ENCODE data around the gene BRAF.
A peak's percentile ranks its signal among the peaks of the same experiment; 100 is the strongest.
"Not testable (repeated sequence)": the region's sequence is repeated elsewhere in the genome, so short reads cannot be mapped to it uniquely, and the experiment has no call there.

Gene BRAF

DNA sequence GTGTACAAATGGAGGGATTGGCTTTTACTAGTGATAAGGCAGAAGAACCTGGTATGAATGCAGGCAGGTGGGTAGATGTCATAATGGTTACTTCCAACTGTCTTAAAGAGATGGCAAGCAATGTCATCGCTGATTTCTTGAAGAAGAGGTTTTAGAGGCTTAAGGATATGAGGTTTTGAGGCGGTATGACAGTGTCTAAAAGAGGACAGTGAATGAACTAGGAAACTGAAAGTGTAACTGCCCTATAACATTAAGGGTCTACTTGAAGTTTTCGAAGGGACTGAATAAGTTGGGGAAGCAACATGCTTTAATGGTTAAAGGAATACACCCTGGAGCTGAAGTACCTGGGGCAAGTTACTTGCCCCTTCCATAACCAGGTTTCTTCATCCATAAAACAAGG, 157.3 kb downstream of the BRAF start:
- no peak for DNase-seq

DNA sequence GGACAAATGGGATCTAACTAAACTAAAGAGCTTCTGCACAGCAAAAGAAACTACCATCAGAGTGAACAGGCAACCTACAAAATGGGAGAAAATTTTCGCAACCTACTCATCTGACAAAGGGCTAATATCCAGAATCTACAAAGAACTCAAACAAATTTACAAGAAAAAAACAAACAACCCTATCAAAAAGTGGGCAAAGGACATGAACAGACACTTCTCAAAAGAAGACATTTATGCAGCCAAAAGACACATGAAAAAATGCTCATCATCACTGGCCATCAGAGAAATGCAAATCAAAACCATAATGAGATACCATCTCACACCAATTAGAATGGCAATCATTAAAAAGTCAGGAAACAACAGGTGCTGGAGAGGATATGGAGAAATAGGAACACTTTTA, 159.3 kb downstream of the BRAF start:
- not testable (repeated sequence) for DNase-seq

DNA sequence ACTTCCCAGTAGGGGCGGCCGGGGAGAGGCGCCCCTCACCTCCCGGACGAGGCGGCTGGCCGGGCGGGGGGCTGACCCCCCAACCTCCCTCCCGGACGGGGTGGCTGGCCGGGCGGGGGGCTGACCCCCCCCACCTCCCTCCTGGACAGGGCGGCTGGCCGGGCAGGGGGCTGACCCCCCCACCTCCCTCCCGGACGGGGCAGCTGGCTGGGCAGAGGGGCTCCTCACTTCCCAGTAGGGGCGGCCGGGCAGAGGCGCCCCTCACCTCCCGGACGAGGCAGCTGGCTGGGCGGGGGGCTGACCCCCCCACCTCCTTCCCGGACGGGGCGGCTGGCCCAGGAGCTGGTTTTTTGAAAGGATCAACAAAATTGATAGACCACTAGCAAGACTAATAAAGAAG, 161.6 kb downstream of the BRAF start:
- DNase-seq: not testable (repeated sequence)

DNA sequence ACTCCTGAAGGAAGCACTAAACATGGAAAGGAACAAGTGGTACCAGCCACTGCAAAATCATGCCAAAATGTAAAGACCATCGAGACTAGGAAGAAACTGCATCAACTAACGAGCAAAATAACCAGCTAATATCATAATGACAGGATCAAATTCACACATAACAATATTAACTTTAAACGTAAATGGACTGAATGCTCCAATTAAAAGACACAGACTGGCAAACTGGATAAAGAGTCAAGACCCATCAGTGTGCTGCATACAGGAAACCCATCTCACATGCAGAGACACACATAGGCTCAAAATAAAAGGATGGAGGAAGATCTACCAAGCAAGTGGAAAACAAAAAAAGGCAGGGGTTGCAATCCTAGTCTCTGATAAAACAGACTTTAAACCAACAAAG, 163.4 kb downstream of the BRAF start:
- not testable (repeated sequence) for DNase-seq

DNA sequence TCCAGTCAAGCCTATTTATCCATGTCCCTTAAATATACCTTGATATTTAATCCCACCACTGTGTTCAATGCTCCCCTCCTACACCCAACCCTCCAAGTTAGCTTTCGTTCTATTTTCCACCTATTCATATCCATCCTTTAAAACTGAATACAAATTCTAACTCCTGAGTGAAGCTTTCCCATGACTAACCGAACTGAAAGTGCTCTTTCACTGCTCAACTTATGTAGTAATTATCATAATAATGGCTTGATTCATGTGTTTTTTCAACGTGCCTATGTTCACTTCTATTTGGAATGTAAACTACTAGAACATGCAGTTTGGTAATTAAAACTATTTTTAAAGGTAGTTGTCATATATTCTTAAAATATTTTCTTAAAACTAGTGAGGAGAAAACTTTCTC, 170.2 kb downstream of the BRAF start:
- DNase-seq: no peak

DNA sequence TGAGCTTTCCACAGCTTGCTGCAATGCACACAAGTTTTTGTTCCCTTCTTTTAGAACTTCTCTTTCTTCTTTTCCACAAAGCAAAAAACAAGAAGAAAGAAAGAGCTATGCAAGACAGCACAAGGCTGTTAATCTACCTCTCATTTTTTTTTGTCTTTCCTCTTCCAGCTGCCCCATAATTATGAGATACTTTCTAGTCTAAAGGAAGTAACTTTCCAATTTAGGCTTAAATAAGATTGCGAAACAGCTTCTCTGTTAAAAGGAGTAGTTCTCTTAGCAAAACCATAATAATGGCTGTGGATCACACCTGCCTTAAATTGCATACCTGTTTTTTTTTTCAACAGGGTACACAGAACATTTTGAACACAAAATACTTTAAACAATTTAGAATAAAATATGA, 172.2 kb downstream of the BRAF start:
- no peak for DNase-seq

DNA sequence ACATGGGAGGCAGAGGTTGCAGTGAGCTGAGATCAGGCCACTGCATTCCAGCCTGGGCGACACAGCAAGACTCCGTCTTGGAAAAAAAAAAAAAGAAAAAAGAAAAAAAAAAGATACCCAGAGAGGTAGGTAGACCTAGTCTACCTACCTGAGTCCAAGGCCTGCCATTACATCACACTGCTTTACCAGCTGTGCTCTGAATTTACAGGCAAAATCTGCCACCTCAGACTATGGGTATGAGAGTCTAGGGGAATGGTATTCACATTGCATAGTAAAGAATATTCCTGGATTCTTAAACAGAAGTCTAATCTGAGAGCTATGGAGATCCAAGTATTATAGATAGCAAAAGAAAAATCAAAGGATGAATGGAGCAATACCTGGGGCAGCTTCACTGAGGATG, 178.0 kb downstream of the BRAF start:
- no peak for DNase-seq

DNA sequence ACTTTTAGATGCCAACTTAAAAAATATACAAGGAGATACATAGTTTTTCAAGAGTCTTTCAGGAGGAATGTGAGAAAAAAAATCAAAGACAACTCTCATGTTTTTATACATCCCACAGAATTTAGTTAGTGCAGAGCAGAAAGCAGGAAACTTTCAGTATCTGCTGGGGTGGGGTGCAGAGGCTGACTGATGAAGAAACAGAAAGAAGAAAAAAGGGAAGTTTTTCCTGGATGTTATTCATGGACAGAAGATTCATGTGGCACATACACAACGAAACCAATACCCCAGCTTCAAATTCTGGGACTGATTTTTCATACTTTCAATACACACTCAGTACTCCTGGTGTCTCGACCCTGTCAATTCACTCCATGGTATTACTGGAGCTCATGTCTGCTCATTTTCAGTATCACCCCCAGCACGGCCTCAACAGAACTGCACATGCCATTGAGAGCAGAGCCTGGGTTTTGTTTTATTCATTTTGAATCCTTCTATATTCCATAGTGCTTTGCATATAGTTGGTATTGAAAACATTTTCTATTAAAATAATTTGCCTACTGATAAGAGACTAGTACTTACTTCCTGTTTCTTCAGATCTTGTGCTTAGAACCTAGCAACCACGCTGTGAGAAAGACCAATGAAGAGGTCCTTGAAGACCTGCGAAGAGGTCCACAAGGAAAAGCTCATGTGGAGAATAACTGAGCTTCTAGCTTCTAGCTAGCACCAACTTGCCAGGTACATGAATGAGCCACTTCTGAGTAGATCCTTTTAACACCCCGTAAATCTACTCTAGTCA, 179.3 kb downstream of the BRAF start:
- DNase-seq: no peak

DNA sequence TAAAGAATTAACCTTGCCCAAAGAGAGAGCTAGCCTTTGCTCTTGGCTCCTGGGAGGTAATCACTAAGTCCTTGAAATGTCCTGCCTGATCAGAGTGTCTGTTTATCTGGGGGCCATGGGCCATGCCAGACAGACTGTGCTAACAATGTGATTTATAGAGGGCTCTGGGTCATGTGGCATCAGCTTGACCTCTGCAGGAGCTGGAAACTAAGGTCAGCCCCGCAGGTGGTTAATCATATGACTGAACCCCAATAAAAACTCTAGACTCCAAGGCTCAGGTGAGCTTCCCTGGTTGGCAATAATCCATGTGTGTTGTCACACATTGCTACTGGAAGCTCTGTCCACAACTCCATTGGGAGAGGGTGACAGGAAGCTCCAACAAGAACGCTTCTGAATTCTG, 180.7 kb downstream of the BRAF start:
- DNase-seq: no peak

DNA sequence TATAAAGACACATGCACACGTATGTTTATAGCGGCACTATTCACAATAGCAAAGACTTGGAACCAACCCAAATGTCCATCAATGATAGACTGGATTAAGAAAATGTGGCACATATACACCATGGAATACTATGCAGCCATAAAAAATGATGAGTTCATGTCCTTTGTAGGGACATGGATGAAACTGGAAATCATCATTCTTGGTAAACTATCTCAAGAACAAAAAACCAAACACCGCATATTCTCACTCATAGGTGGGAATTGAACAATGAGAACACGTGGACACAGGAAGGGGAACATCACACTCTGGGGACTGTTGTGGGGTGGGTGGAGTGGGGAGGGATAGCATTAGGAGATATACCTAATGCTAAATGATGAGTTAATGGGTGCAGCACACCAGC, 181.5 kb downstream of the BRAF start:
- not testable (repeated sequence) for DNase-seq

DNA sequence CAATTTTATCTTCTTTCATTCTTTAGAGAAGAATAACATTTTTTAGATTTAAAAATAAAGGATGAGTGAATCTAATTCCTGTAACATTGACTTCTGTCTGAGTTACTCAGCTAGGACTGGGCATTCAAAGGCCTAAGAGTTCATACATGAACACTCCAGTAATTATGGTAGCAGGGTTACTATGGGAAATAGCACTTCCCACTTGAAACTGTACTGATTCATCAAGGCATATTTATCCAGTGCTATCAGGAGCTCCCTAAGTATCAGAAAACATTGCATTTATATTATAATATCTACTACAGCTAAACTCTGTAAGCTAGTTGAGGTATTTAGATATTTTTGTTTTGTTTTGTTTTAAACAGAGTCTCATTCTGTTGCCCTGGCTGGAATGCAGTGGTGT, 186.4 kb downstream of the BRAF start:
- DNase-seq: no peak

DNA sequence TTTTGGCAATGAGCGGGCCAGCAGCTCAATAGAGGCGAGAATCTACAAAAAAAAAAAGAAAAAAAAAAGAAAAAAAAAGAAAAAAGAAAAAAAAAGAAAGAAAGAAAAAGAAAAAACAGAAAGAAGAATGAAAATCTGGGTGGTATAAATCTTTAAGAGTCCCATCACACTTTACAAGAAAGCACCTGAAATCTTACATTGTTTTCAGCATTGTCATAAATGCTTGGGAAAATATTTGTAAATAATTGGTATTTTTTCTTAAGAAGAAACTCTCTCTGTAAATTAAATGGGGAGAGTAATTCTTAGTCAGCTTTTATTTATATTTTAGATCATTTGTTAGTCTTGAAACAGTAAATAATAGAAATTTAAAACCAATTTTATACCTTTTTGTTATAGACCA, 190.0 kb downstream of the BRAF start:
- no peak for DNase-seq

DNA sequence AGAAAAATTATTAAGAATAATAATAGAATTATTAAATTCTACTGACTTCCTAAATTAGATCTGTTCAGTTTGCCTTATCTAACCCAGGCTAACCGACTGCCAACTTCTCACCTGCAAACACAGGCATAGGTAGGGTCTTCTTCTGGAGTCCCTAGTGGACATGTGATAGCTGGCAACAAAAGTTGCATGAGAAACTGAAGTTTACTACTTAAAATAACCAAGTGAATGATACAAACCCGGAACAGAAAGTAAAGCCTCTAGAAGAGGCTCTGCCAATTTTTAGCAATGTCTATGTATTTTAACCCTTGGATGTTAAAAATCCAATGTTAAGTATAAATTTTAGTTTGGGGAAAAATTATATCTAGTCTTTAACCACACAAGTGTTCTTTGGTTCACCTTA, 190.6 kb downstream of the BRAF start:
- DNase-seq: no peak

DNA sequence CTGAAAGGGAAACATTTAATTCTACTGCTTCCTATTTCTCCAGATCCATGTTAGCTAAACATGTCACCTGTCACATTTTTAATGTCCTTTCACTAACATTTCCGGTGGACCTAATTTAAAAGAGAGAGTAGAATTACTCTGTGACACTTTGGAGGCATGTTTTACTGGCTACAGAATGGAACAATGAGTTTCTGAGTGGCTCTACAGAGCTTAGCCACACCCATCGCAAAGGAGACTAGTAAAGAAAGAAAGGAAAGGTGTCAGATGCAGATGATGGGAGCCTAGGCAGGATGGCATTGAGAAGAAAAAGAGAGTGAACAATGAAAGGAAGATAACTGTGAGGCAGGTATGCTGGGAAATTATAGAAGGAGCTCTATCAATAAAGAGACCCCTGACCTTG, 192.3 kb downstream of the BRAF start:
- DNase-seq: peak; percentile 40

DNA sequence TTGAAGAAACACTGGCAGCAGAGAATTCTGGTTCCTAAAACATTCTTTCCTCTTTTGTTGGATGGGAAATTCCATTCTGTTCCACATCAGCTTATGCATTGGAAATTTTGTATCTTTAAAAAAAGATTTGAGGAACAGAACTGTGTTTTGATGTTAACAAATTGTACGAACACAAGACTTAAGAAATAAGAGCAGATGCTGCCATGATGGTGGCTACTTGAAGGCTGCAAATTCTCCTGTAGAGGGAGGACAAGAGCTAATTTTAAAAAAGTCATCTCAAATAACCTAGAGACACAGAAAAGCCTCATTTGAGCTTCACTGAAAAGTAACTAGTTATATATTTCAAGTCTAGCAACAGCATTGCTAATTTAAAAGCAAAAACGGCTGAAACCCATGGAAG, 198.4 kb downstream of the BRAF start:
- no peak for DNase-seq

DNA sequence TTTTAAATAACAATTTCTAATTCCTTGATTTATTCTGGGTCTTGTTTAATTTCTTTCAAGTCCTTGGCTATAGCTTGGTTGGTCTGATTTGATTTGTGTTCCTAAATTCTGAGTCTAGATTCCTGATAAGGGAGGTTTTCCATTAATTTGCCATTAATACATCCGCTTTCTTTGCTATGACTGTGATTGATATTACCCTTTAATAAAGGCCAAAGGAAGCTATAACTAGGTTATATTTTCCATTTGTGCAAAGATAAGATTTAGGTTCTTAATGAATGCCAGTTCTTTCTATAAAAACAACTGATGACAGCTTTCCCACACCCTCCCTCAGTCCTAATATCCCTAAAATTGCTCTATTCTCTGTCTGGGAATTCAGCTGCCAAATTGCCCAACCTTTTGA, 200.0 kb downstream of the BRAF start:
- DNase-seq: no peak

DNA sequence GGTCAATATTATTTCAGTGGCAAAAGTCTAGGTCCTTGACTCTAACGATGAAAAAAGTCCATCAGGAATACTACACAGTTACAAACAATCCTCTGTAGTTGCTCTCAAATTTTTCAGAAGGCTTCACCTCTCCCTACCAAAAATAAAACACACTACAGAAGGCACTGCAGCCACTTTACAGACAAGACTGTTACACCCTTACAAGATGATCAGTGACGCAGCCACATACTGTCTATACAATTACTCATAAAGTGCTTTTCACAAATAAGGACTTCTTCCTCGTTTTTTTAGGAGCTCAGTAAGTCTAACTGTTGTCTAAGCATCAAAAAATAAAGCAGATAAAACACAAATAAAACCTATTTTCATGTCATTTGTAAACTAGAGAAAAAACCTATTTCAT, 201.2 kb downstream of the BRAF start:
- no peak for DNase-seq

DNA sequence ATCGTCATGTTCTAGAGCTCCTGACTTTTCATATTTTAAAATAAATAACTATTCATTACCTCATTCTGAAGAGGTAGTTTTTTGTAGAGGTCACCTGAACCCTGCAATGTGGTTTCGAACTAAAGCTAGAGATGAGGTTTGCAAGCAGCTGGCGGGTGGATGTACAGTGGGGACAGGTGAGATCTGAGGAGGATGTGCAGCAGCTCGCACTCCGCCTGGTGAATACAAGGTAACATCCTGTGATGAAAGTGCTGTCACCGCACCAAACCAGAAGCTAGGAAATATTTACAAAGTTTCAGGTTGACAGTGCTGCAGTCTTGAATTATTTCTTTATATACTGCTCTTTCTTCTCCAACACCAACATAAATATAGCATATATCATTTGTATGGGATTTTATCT, 201.7 kb downstream of the BRAF start:
- no peak for DNase-seq

DNA sequence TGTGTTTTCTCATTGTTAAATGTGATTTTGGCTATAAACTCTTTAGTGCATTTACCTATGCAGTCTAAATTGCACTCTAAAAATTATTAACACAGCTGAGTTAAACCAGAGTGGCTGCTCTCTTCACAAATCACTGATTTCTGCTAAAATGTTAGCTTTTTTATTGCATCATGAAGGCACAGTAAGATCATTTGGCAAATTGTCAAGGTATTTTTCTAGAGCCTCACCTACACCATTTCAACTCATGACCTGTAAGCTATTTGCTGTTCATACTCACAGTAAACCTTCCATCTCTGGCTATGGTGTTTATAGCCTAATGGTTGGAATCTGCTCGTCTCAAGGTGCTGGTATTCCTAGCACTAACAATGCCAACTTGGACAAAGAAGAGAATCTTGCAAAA, 202.5 kb downstream of the BRAF start:
- no peak for DNase-seq

DNA sequence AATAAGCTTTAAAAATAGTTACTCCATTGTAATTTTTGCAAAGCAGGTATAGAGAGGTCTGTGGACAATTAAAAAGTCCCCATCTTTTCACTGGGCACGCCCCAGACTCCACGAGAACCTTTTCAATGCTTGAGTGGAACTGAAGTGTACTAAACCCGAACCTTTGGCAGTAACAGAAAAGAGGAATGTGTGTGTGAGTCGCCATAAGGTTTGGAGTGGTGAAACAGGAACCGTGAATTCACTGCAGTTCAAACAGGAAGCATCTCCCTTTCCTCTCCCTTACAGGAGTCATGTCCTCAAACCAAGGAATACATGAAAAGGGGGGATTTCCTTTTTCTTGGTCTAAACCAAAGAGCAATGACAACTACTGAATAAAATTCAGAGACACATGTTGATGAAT, 205.0 kb downstream of the BRAF start:
- no peak for DNase-seq

DNA sequence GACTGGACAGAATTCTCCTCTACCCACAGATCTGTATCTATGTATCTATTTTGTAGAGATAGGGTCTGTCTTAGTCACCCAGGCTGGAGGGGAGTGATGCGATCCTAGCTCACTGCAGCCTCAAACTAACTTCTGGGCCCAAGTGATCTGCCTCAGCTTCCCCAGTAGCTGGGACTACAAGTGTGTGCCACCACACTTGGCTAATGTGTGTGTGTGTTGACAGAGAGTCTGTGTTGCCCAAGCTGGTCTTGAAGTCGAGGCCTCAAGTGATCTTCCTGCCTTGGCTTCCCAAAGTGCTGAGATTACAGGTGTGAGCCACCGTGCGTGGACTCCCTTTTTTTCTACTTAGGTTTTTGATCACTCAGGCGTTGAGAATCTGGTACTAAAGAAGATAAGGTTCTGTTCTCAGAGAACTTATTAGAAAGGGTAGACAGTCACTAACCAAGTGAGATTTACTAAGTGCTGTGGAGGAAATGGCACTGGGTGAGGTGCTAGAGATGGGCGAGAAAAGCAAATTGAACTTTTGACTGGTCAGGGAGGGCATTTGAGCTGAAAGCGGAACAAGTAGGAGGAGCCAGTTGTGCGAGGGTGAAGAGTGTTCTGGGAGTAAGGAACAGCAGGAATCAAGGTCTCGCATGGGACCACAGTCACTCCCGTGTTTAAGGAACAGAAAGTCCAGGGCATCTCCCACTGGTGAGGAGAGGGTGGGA, 210.2 kb downstream of the BRAF start:
- no peak for DNase-seq

DNA sequence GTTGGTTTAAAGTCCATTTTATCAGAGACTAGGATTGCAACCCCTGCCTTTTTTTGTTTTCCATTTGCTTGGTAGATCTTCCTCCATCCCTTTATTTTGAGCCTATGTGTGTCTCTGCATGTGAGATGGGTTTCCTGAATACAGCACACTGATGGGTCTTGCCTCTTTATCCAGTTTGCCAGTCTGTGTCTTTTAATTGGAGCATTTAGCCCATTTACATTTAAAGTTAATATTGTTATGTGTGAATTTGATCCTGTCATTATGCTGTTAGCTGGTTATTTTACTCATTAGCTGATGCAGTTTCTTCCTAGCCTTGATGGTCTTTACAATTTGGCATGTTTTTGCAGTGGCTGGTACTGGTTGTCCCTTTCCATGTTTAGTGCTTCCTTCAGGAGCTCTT, 212.3 kb downstream of the BRAF start:
- DNase-seq: not testable (repeated sequence)

DNA sequence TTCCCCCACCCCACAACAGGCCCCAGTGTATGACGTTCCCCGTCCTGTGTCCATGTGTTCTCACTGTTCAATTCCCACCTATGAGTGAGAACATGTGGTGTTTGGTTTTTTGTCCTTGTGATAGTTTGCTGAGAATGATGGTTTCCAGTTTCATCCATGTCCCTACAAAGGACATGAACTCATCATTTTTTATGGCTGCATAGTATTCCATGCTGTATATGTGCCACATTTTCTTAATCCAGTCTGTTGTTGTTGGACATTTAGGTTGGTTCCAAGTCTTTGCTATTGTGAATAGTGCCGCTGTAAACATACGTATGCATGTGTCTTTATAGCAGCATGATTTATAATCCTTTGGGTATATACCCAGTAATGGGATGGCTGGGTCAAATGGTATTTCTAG, 216.0 kb downstream of the BRAF start:
- not testable (repeated sequence) for DNase-seq

DNA sequence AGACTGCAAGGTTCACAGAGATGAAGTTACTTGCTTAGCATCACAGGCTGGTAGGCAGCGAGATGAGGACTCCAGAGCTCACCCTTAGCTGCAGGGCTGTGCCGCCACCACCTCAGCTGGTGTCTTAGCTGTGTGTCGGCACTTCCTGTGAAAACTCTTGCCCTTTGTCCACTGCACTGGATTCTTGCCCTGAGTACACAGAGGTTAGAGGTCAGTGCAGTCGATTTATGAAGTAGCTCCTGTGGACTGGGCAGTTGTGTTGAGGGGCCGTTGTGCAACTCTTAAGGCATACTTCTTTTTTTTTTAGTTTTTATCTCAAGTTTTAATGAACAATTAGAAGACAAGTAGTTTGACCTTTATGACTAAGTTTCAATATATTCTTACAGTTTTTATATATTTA, 217.6 kb downstream of the BRAF start:
- no peak for DNase-seq

DNA sequence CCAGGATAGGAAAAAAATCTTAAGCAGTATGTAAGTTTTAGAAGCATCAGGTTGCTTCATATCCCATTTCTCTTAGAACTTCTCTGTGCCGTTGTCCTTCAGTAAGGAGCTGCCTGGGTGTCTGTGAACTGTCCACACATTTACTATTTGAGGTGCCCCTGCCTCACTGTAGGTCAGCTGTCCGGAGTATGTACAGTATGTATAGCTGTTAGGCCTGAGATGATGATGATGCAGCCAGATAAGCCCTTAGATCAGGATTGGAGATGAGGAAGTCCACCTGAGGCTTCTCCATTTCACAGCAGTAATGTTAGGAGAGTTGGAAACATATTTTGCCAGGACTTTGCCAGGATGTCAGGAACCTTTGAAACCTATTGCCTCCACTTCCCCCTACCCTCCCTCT, 220.5 kb downstream of the BRAF start:
- no peak for DNase-seq
